Vagina (tissue), 2 donors: ENCODE measurements around the gene LTBP3.

ENCODE experiments used
- POLR2A ChIP-seq, 2 donors: fragments of 450-650 bp; IDR thresholded peaks; one replicate each; pipeline ENCODE4 v1.6.1; 2017; ENCODE audit warnings: antibody characterized with exemption in 2 of 2, mild to moderate bottlenecking in 2 of 2, moderate library complexity in 2 of 2
- POLR2AphosphoS5 ChIP-seq, 2 donors: sonication (generic); formaldehyde crosslinking; IDR thresholded peaks; one replicate each; pipeline ENCODE4 v1.9.0; 2017; ENCODE audit warnings: antibody characterized with exemption in 2 of 2, mild to moderate bottlenecking in 2 of 2, low read depth in 1 of 2; ENCODE audit not compliant: insufficient read depth in 1 of 2
- TF ChIP-seq, protein P1 (sequence below), 3 experiments: fragments of 450-650 bp in 2 of 3; fragments of 200-600 bp in 1 of 3; sonication (generic) in 1 of 3; IDR thresholded peaks; one replicate each; pipeline ENCODE4 v1.5.1; 2017 to 2019; ENCODE audit warnings: antibody characterized with exemption in 3 of 3, mild to moderate bottlenecking in 2 of 3, moderate library complexity in 2 of 3

DNA sequence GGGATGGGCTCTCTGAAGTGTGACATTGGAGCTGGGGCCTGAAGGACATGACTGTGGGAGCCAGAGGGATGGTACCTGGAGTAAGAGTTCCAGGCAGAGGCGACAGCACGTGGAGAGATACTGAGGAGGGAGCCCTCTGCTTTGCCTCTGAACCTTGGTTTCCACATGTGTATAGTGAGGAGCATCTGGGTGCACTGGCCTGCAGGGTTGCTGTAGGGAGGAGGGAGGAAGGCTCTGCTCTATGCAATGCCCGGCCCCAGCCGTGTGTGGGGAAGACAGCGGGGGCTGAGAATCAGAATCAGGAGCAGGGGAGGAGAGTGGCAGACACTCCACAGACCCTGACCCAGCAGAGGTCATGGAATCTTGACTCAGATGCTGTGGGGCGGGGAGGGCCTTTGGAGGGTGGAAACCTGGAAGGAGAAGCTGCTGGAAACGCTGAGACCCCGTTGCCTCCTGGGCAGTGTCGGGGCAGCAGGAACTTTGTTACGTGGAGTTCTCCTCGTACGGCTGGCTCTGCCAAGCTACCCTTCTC, 29.3 kb downstream of the LTBP3 start:
- TF ChIP-seq, protein P1, sequence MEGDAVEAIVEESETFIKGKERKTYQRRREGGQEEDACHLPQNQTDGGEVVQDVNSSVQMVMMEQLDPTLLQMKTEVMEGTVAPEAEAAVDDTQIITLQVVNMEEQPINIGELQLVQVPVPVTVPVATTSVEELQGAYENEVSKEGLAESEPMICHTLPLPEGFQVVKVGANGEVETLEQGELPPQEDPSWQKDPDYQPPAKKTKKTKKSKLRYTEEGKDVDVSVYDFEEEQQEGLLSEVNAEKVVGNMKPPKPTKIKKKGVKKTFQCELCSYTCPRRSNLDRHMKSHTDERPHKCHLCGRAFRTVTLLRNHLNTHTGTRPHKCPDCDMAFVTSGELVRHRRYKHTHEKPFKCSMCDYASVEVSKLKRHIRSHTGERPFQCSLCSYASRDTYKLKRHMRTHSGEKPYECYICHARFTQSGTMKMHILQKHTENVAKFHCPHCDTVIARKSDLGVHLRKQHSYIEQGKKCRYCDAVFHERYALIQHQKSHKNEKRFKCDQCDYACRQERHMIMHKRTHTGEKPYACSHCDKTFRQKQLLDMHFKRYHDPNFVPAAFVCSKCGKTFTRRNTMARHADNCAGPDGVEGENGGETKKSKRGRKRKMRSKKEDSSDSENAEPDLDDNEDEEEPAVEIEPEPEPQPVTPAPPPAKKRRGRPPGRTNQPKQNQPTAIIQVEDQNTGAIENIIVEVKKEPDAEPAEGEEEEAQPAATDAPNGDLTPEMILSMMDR (IDR thresholded peaks at IDR 0.05) = no peak
- TF ChIP-seq POLR2AphosphoS5 (IDR thresholded peaks at IDR 0.05; ENCODE audit: insufficient read depth in 1 of 2, low read depth in 1 of 2) (no peak), POLR2A (IDR thresholded peaks at IDR 0.05) (no peak)
